Stomach (tissue), 9 donors: ENCODE data around the gene TFCP2L1. TPM values are rescaled to one million over a fixed set of nuclear protein-coding genes. Genes with fewer than 3 reads are reported as not detected.
"Not testable (repeated sequence)": the region's sequence is repeated elsewhere in the genome, so short reads cannot be mapped to it uniquely, and the experiment has no call there.

Source experiments
- DNase-seq, 2 donors: peaks; one replicate each; pipeline versions ENCODE4 v3.0.0 to v3.0.0-alpha.2; 2013 to 2019
- H3K27ac ChIP-seq, 5 donors: fragments of 200-600 bp in 4 of 5; sonication (generic) in 4 of 5; one replicate each; pipeline ENCODE4 v1.5.1; 2013 to 2019; ENCODE audit warnings: mild to moderate bottlenecking in 1 of 5, moderate library complexity in 1 of 5
- H3K27me3 ChIP-seq, 3 donors: fragments of 200-600 bp; sonication (generic); one replicate each; pipeline ENCODE4 v1.5.1; 2017 to 2019; ENCODE audit warnings: mixed run types in 1 of 3
- H3K36me3 ChIP-seq, 4 donors: fragments of 200-600 bp; sonication (generic); 1 replicate in 3 of 4; 2 replicates in 1 of 4; pipeline ENCODE4 v1.5.1; 2016 to 2019
- H3K4me1 ChIP-seq, 4 donors: fragments of 200-600 bp; sonication (generic); one replicate each; pipeline ENCODE4 v1.5.1; 2016 to 2019
- H3K4me3 ChIP-seq, 4 donors: fragments of 200-600 bp; sonication (generic) in 3 of 4; one replicate each; pipeline ENCODE4 v1.5.1; 2016 to 2019; ENCODE audit warnings: mild to moderate bottlenecking in 1 of 4
- H3K9me3 ChIP-seq, 4 donors: fragments of 200-600 bp; sonication (generic); one replicate each; pipeline ENCODE4 v1.5.1; 2016 to 2019
- CTCF ChIP-seq, 7 experiments: fragments of 450-650 bp in 4 of 7; fragments of 200-600 bp in 3 of 7; sonication (generic) in 3 of 7; IDR thresholded peaks; one replicate each; pipeline ENCODE4 v1.5.1; 2016 to 2019; ENCODE audit warnings: antibody characterized with exemption in 7 of 7, control low read depth in 2 of 7, mild to moderate bottlenecking in 1 of 7
- EP300 ChIP-seq: sonication (generic); formaldehyde crosslinking; IDR thresholded peaks from one replicate; pipeline ENCODE4 v1.6.1; 2017; ENCODE audit warnings: antibody characterized with exemption
- POLR2A ChIP-seq, 4 donors: fragments of 450-650 bp; IDR thresholded peaks; one replicate each; pipeline ENCODE4 v1.6.1; 2016; ENCODE audit warnings: antibody characterized with exemption in 4 of 4, control low read depth in 2 of 4, mild to moderate bottlenecking in 1 of 4, moderate library complexity in 1 of 4
- POLR2AphosphoS5 ChIP-seq, 3 donors: sonication (generic); formaldehyde crosslinking; IDR thresholded peaks; one replicate each; pipeline ENCODE4 v1.6.1; 2016; ENCODE audit warnings: antibody characterized with exemption in 3 of 3
- WGBS, 5 donors: extraction: QIAGEN DNeasy Blood & Tissue Kit in 3 of 5; methylation state at CpG; one replicate each; pipeline versions ENCODE4 v1.1.5 to v1.1.7; 2013 to 2018; 5-methylcytosine and 5-hydroxymethylcytosine counted together
- intact Hi-C: fragments of 100-400 bp; cut with DNase I; formaldehyde crosslinking; loops from one replicate; pipeline ENCODE4 v1.15.1; 2023; ENCODE audit warnings: low total_unique reads
- polyA plus RNA-seq, 3 donors: library from polyadenylated mRNA; stranded (reverse); fragments of 200-250 nt; gene quantifications; one replicate each; pipeline ENCODE4 v1.2.3, GENCODE V29; 2013
- total RNA-seq, 5 donors: library from RNA; depleted of rRNA; stranded (reverse); fragments of >200 nt; gene quantifications; one replicate each; pipeline versions ENCODE4 v1.1.0 to v1.2.3, GENCODE V29; 2014 to 2016
- donor health status: healthy with polysubstance abuse.
- donor health status: Bipolar disorder and iron deficiency.
- donor health status: healthy.

The TFCP2L1 gene
- total and polyA plus RNA-seq, 8 donors, result 6.8 to 154 (median 36.9) TPM

DNA sequence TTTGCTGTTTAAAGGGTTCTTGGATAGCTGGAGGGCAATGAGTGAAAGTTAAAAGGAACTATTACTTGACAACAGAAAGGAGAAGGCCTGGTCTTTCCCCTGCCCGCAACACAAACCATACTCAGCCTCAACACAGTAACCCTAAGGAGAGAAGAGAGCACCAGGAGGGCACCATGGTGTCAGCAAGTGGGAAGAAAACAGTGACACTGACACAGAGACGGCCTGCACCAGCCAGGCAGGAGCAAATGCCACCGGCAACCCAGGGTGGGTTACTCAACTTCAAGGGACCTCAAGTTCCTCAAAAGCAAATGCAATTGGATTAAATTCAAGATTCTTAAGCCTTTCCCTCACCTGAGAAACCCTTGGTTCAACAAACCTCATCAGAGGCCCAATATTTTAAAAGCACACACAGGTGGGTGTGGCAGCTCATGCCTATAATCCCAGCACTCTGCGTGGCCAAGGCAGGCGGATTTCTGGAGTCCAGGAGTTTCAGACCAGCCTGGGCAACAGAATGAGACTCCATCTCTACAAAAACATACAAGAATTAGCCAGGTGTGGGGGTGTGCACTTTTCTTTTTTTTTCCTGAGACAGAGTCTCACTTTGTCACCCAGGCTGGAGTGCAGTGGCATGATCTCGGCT lies 52.3 kb downstream of the TFCP2L1 start:
- Histone ChIP-seq H3K9me3 (no peaks in the 10 kb centered on the region), H3K4me1 (peaks cover 0 to 4% (median 1%) of the 10 kb centered on the region in 4 donors), H3K36me3 (peaks cover 16 to 65% (median 58%) of the 10 kb centered on the region in 4 donors), H3K27me3 (no peaks in the 10 kb centered on the region), H3K27ac (no peak overlapping the region), H3K4me3 (no peak overlapping the region)
- intact Hi-C loops, result no loop called here
- 62 to 76% (median 67%) methylated on average over 6 of the region's 6 CpGs for WGBS, 5 donors
- TF ChIP-seq POLR2AphosphoS5 (IDR thresholded peaks at IDR 0.05) (no peak), EP300 (no peak), POLR2A (IDR thresholded peaks at IDR 0.05) (no peak), CTCF (IDR thresholded peaks at IDR 0.05) (no peak)
- peak in 1 of 2 donors; percentile 16 for DNase-seq

- intact Hi-C loops, result no loop called here
- DNase-seq, result no peak
- TF ChIP-seq POLR2A (IDR thresholded peaks at IDR 0.05) (no peak), POLR2AphosphoS5 (IDR thresholded peaks at IDR 0.05) (no peak), CTCF (IDR thresholded peaks at IDR 0.05) (no peak), EP300 (no peak)
- Histone ChIP-seq H3K4me3 (no peak overlapping the region), H3K36me3 (peaks cover 16 to 53% (median 46%) of the 10 kb centered on the region in 4 donors), H3K27ac (no peak overlapping the region), H3K9me3 (no peaks in the 10 kb centered on the region), H3K4me1 (peaks cover 0 to 6% (median 2%) of the 10 kb centered on the region in 4 donors), H3K27me3 (no peaks in the 10 kb centered on the region)
- 83 to 92% (median 90%) methylated on average over 8 to 17 of the region's 17 CpGs for WGBS, 5 donors
Observed at GRCh38 chr2:121231385-121232000, 53.5 kb downstream of the TFCP2L1 start.

- 47 to 72% (median 50%) methylated on average over 6 of the region's 6 CpGs for WGBS, 5 donors
- Histone ChIP-seq H3K4me3 (no peak overlapping the region), H3K27ac (peak overlapping the region in 3 of 5 donors; percentile 2 to 47 (median 43)), H3K27me3 (no peaks in the 10 kb centered on the region), H3K9me3 (no peaks in the 10 kb centered on the region), H3K4me1 (peaks cover 0 to 6% (median 2%) of the 10 kb centered on the region in 4 donors), H3K36me3 (peaks cover 7 to 45% (median 32%) of the 10 kb centered on the region in 4 donors)
- TF ChIP-seq CTCF (IDR thresholded peaks at IDR 0.05), result no peak
- no peak for TF ChIP-seq POLR2AphosphoS5 (IDR thresholded peaks at IDR 0.05)
- TF ChIP-seq EP300, result no peak
- no peak for TF ChIP-seq POLR2A (IDR thresholded peaks at IDR 0.05)
- intact Hi-C loops, result no loop called here
- DNase-seq, result no peak
Observed at GRCh38 chr2:121228521-121228920, 56.5 kb downstream of the TFCP2L1 start.

DNA sequence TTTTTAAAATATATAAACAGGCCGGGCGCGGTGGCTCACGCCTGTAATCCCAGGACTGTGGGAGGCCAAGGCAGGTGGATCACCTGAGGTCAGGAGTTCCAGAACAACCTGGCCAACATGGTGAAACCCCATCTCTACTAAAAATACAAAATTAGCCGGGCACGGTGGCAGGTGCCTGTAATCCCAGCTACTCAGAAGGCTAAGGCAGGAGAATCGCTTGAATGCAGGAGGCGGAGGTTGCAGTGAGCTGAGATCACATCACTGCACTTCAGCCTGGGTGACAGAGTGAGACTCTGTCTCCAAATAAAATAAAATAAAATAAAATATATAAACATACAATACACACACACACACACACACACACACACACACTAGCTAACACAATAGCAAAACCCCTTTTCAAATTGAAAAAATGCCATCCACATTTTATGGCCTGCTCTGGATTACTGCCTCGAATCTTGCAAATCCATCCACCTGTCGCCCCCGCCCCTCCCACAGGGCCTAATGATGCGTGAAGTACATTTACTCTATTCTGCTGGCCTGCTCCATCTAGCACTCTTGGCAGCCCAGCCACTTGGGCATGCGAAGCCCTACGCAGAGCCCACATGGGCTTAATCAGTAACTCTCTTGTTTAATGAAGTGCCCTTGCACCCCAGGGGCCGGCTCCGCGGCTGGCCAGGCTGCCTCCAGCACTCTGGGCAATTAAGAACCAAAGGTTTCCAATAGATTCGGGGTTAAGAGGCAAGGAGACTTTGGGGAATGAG lies 57.4 kb downstream of the TFCP2L1 start:
- H3K27me3 ChIP-seq, H3K4me1 ChIP-seq, intact Hi-C loops, H3K4me3 ChIP-seq, H3K9me3 ChIP-seq: not testable (repeated sequence)
- peaks cover 6 to 49% (median 34%) of the 10 kb centered on the region in 4 donors for H3K36me3 ChIP-seq
- 60 to 77% (median 68%) methylated on average over 17 to 18 of the region's 18 CpGs for WGBS, 5 donors
- DNase-seq, result peak; percentile 60 to 78
- H3K27ac ChIP-seq, result peak overlapping the region in 4 of 5 donors; percentile 2 to 47 (median 31)

DNA sequence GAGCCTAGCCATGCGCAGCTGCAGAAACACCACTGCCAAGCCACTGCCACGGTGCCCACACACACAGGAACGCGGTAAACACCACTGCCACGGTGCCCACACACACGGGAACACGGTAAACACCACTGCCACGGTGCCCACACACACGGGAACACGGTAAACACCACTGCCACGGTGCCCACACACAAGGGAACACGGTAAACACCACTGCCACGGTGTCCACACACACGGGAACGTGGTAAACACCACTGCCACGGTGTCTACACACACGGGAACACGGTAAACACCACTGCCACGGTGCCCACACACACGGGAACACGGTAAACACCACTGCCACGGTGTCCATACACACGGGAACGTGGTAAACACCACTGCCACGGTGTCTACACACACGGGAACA lies 59.3 kb downstream of the TFCP2L1 start:
- intact Hi-C loops, H3K27ac ChIP-seq, H3K4me1 ChIP-seq, H3K4me3 ChIP-seq, H3K27me3 ChIP-seq, H3K9me3 ChIP-seq, DNase-seq: not testable (repeated sequence)
- H3K36me3 ChIP-seq, result peaks cover 0 to 35% (median 22%) of the 10 kb centered on the region in 4 donors
- 93 to 96% (median 94%) methylated on average over 12 to 26 of the region's 26 CpGs for WGBS, 5 donors
